LNCaP clone FGC (cell line): ENCODE measurements around the gene ASXL1.
"Not testable (repeated sequence)": the region's sequence is repeated elsewhere in the genome, so short reads cannot be mapped to it uniquely, and the experiment has no call there.

ENCODE experiments used
- DNase-seq: peaks from one replicate; pipeline ENCODE4 v3.0.0-alpha.2; 2011; ENCODE audit warnings: low read depth
- H3K4me3 ChIP-seq: 2 replicates; pipeline ENCODE4 v1.5.1; 2011; ENCODE audit warnings: mild to moderate bottlenecking, low read depth, low read length, control low read depth
- TF ChIP-seq, protein P1 (sequence below): IDR thresholded peaks from 2 replicates; pipeline ENCODE4 v1.5.1; 2012; ENCODE audit warnings: mild to moderate bottlenecking; ENCODE audit not compliant: control insufficient read depth, insufficient read depth; ENCODE audit errors: extremely low read depth

The ASXL1 gene

DNA sequence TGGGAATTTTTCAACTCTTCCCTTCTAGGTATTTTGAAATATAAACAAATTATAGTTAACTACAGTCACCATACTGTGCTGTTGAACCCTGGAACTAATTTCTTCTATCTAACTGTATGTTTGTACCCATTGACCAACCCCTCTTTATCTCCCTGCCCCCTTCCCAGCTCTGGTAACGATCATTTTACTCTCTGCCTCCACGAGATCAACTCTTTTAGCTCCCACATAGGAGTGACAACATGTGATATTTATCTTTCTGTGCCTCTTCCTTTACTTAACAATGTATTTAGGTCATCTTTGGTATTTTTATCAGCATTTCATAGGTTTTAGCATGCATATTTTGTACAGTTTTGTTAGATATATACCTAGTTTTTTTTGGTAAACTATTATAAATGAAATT is 45.9 kb downstream of the ASXL1 start:
- TF ChIP-seq, protein P1, sequence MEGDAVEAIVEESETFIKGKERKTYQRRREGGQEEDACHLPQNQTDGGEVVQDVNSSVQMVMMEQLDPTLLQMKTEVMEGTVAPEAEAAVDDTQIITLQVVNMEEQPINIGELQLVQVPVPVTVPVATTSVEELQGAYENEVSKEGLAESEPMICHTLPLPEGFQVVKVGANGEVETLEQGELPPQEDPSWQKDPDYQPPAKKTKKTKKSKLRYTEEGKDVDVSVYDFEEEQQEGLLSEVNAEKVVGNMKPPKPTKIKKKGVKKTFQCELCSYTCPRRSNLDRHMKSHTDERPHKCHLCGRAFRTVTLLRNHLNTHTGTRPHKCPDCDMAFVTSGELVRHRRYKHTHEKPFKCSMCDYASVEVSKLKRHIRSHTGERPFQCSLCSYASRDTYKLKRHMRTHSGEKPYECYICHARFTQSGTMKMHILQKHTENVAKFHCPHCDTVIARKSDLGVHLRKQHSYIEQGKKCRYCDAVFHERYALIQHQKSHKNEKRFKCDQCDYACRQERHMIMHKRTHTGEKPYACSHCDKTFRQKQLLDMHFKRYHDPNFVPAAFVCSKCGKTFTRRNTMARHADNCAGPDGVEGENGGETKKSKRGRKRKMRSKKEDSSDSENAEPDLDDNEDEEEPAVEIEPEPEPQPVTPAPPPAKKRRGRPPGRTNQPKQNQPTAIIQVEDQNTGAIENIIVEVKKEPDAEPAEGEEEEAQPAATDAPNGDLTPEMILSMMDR, result no peak
- H3K4me3 ChIP-seq, result no peak overlapping the region
- no peak for DNase-seq

DNA sequence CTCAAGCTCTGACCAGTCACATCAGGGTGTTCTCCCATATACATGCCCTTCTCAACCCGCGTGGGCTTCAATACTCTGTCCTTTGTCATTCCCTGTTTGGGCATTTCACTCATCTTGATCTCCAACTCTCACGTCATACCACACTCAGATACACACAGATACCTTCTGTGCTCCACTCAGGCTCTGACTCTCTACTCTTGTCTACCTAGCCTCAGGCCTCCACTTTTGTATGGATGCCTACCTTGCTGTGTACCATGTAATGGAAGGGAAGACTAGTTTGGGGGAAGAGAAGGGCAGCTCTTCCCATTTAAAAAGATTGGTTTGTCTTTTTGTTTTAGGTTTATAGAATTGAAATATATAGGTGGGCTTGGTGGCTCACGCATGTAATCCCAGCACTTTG is 48.6 kb downstream of the ASXL1 start:
- DNase-seq, result no peak
- no peak overlapping the region for H3K4me3 ChIP-seq
- TF ChIP-seq, protein P1, result no peak

DNA sequence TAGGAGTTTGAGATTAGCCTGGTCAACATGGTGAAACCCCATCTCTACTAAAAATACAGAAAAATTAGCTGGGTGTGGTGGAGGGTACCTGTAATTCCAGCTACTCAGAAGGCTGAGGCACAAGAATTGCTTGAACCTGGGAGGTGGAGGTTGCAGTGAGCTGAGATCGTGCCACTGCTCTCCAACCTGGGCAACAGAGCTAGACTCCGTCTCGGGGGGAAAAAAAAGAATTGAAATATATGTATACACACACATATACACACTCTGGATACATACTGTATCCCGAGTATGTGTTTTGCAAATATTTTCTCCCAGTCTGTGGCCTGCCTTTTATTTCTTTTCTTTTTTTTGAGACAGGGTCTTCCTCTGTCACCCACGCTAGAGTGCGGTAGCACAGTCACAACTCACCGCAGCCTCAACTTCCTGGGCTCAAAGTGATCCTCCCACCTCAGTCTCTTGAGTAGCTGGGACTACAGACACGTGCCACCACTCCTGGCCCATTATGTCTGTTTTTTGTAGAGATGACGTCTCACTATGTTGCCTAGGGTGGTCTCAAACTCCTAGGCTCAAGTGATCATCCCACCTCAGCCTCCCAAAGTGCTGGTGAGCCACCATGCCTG is 49.1 kb downstream of the ASXL1 start:
- DNase-seq, H3K4me3 ChIP-seq: not testable (repeated sequence)

DNA sequence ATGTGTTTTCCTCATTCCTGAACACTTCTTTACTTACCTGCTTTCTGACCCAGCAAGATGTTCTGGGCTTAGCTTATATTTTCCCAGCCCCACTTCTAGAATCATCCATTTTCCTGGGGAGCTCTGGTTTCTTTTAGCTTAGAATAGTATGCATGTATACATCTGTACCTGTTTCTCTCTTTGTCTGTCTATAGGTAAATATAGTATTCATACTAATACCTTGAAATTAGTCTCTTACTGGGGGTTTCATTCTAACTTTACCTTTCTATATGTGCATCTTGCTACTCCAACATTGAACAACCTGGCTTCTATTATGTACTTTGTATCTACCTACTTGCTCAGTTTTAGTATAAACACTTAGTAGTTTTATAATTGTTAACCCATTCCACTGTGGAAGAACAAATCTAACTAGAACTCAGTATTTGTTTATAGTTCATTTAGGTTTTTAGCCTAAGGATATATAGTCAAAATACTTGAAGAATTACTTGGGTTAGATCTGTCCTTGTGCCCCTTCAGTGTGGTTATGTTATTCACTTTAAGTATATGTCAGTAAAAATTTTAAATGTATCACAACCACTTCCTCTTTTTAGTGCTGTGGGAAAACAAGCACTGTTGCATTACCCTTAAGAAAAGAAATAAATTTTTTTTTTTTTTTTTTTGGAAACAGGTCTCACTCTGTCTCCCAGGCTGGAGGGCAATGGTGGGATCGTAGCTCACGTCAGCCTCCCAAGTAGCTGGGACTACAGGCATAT is 54.0 kb downstream of the ASXL1 start:
- TF ChIP-seq, protein P1, result no peak
- DNase-seq, result no peak

DNA sequence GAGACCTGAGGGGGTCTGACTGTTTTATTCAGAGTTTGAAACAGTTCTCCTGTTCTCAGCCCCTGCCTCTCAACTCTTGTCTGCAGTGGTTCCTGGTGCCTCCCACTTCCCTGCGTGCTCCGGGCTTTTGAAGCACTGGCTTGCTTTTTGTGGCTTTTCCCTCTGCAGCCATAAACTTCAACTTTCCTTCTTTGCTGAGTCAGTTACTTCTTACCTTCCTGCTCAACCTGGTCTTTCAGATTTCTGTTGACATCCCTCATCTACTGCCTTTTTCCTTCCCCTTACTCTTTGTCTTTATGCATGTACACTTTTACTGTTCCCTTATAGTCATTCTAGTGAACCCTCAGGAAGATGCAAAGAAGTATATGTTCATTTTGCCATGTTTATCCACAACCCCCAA is 57.4 kb downstream of the ASXL1 start:
- no peak for DNase-seq
- TF ChIP-seq, protein P1, result no peak
- H3K4me3 ChIP-seq, result no peak overlapping the region

More for the DNA sequence above, 54.0 kb downstream of the ASXL1 start:
- no peak overlapping the region for H3K4me3 ChIP-seq

DNA sequence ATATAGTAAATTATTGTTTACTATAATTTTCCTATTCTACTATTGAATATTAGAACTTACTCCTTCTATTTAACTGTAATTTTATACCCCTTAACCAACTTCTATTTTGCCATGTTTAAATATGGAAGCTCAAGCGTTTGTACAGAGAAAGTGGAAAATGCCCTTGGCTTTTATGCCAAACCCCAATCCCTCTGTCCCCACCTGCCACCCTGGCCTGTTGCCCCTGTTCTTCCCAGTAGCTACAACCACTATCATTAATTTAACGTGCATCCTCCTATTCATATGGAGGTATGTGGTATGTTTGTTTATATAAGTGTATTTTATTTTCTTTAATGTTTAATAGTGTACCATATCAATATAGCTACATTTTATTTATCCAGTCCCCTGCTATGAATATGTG is 58.1 kb downstream of the ASXL1 start:
- TF ChIP-seq, protein P1, result no peak
- no peak overlapping the region for H3K4me3 ChIP-seq
- DNase-seq, result no peak

DNA sequence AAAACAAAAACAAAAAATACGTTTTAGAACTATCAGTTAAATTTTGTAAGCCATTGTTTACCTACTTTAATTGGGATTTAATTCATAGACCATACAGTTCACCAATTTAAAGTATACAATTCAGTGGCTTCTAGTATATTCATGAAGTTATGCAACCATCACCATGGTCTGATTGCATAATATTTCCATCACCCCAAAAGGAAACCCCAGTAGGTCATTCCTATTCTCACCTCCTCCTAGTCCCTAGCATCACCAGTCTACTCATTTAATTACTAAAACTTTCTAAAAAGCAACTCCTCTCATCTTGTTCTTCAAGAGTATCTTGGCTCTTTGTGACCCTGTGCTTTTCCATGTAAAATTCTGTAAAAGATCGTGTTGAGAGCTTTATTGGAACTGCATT is 60.2 kb downstream of the ASXL1 start:
- no peak overlapping the region for H3K4me3 ChIP-seq
- no peak for DNase-seq
- TF ChIP-seq, protein P1, result no peak
